Parathyroid adenoma (tissue), 2 donors: ENCODE data around the gene GSX2.

Source experiments
- H2AFZ ChIP-seq: fragments of 300-600 bp; sonication (generic); one replicate; pipeline ENCODE4 v1.7.0; 2017; ENCODE audit warnings: antibody characterized with exemption, mild to moderate bottlenecking
- H3K27ac ChIP-seq: fragments of 300-600 bp; sonication (generic); one replicate; pipeline ENCODE4 v1.7.0; 2017
- H3K27me3 ChIP-seq: fragments of 300-600 bp; sonication (generic); one replicate; pipeline ENCODE4 v1.7.0; 2017; ENCODE audit warnings: low read length; ENCODE audit not compliant: control insufficient read depth, insufficient read depth
- H3K36me3 ChIP-seq: fragments of 300-600 bp; sonication (generic); one replicate; pipeline ENCODE4 v1.7.0; 2017; ENCODE audit warnings: low read length; ENCODE audit not compliant: control insufficient read depth, insufficient read depth
- H3K4me1 ChIP-seq: fragments of 300-600 bp; sonication (generic); one replicate; pipeline ENCODE4 v1.7.0; 2017; ENCODE audit warnings: control low read depth
- H3K4me2 ChIP-seq: fragments of 300-600 bp; sonication (generic); one replicate; pipeline ENCODE4 v1.7.0; 2017; ENCODE audit warnings: low read length
- H3K4me3 ChIP-seq: fragments of 300-600 bp; sonication (generic); one replicate; pipeline ENCODE4 v1.7.0; 2017; ENCODE audit warnings: low read depth, low read length
- H3K79me2 ChIP-seq: fragments of 300-600 bp; sonication (generic); one replicate; pipeline ENCODE4 v1.7.0; 2017; ENCODE audit warnings: control low read depth
- H3K9ac ChIP-seq: fragments of 300-600 bp; sonication (generic); one replicate; pipeline ENCODE4 v1.7.0; 2017; ENCODE audit warnings: mild to moderate bottlenecking
- H3K9me3 ChIP-seq: fragments of 300-600 bp; sonication (generic); one replicate; pipeline ENCODE4 v1.7.0; 2017; ENCODE audit warnings: low read length; ENCODE audit not compliant: control insufficient read depth
- CTCF ChIP-seq: fragments of 300-600 bp; sonication (generic); IDR thresholded peaks from one replicate; pipeline ENCODE4 v1.7.0; 2017; ENCODE audit warnings: antibody characterized with exemption, mild to moderate bottlenecking
- donor health status: primary hyperparathyroidism.

The GSX2 gene

GRCh38 chr4:54140287-54140686 is 40.3 kb downstream of the GSX2 start:
- H3K27me3 ChIP-seq = no peaks in the 10 kb centered on the region
- H2AFZ ChIP-seq = no peak overlapping the region
- no peaks in the 10 kb centered on the region for H3K36me3 ChIP-seq
- H3K4me1 ChIP-seq = no peaks in the 10 kb centered on the region
- no peaks in the 10 kb centered on the region for H3K9me3 ChIP-seq
- H3K79me2 ChIP-seq = no peaks in the 10 kb centered on the region
- H3K4me3 ChIP-seq = no peak overlapping the region
- no peak for TF ChIP-seq CTCF
- H3K27ac ChIP-seq = no peak overlapping the region
- H3K4me2 ChIP-seq = no peak overlapping the region
- H3K9ac ChIP-seq = no peak overlapping the region

- Histone ChIP-seq H3K27ac (no peak overlapping the region), H3K9me3 (no peaks in the 10 kb centered on the region), H3K9ac (no peak overlapping the region), H2AFZ (no peak overlapping the region), H3K79me2 (no peaks in the 10 kb centered on the region), H3K27me3 (no peaks in the 10 kb centered on the region), H3K4me3 (no peak overlapping the region), H3K36me3 (no peaks in the 10 kb centered on the region), H3K4me1 (no peaks in the 10 kb centered on the region), H3K4me2 (no peak overlapping the region)
- TF ChIP-seq CTCF = no peak
These were observed 44.2 kb downstream of the GSX2 start for GRCh38 chr4:54144199-54144598.

GRCh38 chr4:54144661-54145171 is 44.8 kb downstream of the GSX2 start:
- Histone ChIP-seq H3K9me3 (no peaks in the 10 kb centered on the region), H3K4me2 (no peak overlapping the region), H2AFZ (no peak overlapping the region), H3K36me3 (no peaks in the 10 kb centered on the region), H3K27ac (no peak overlapping the region), H3K79me2 (no peaks in the 10 kb centered on the region), H3K4me3 (no peak overlapping the region), H3K9ac (no peak overlapping the region), H3K4me1 (no peaks in the 10 kb centered on the region), H3K27me3 (no peaks in the 10 kb centered on the region)
- no peak for TF ChIP-seq CTCF

- H3K4me3 ChIP-seq = no peak overlapping the region
- H3K27me3 ChIP-seq = no peaks in the 10 kb centered on the region
- no peak overlapping the region for H3K4me2 ChIP-seq
- no peaks in the 10 kb centered on the region for H3K36me3 ChIP-seq
- H3K79me2 ChIP-seq = no peaks in the 10 kb centered on the region
- H2AFZ ChIP-seq = no peak overlapping the region
- no peak overlapping the region for H3K27ac ChIP-seq
- no peaks in the 10 kb centered on the region for H3K9me3 ChIP-seq
- TF ChIP-seq CTCF = no peak
- H3K4me1 ChIP-seq = no peaks in the 10 kb centered on the region
- no peak overlapping the region for H3K9ac ChIP-seq
These were observed 46.2 kb downstream of the GSX2 start for GRCh38 chr4:54146139-54146538.

- H3K4me2 ChIP-seq = no peak overlapping the region
- H3K27me3 ChIP-seq = no peaks in the 10 kb centered on the region
- no peak overlapping the region for H3K9ac ChIP-seq
- TF ChIP-seq CTCF = no peak
- no peak overlapping the region for H2AFZ ChIP-seq
- H3K9me3 ChIP-seq = no peaks in the 10 kb centered on the region
- H3K27ac ChIP-seq = no peak overlapping the region
- no peak overlapping the region for H3K4me3 ChIP-seq
- H3K79me2 ChIP-seq = no peaks in the 10 kb centered on the region
- H3K36me3 ChIP-seq = no peaks in the 10 kb centered on the region
- no peaks in the 10 kb centered on the region for H3K4me1 ChIP-seq
These were observed 49.4 kb downstream of the GSX2 start for GRCh38 chr4:54149323-54149722.
